ENCODE results near the gene SLC52A3.

GRCh38 chr20:815914-816606, 47.8 kb upstream of the SLC52A3 start:
- peak; percentile 83 to 98 (median 94) for TF ChIP-seq CTCF (IDR thresholded peaks at IDR 0.05)
- TF ChIP-seq POLR2A (IDR thresholded peaks at IDR 0.05): peak in 1 of 2 donors; percentile 16

All from Peyer's patch (tissue), 4 donors.